ENCODE results near the gene MAD2L1.
A peak's percentile ranks its signal among the peaks of the same experiment; 100 is the strongest.
"Not testable (repeated sequence)": the region's sequence is repeated elsewhere in the genome, so short reads cannot be mapped to it uniquely, and the experiment has no call there.

Gene MAD2L1

GRCh38 chr4:120066517-120067340 is at the start of gene MAD2L1:
Gene MAD2L1 (minus strand): TSS chr4:120066848. CDS start chr4:120066734, 114 bp downstream.
- DNase-seq = peak; percentile 99

DNA sequence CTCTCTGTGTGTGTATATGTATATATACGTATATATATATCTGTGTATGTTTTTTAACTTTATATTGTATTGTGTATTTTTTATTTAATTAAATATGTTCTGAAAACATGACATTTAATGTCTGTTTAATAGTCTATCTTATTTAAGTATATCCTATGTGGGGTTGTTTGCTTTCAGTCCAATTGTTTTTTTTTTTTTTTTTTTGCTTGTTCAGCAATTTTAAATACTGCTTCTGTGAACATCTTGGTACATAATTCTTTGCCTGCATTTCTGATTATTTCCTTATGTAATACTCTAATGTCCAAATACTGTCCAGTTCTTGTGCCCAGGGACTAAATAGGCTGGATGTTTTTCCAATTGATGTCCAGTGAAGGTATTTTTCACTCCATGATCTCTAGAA is 45.1 kb upstream of the MAD2L1 start:
- no peak for DNase-seq

DNA sequence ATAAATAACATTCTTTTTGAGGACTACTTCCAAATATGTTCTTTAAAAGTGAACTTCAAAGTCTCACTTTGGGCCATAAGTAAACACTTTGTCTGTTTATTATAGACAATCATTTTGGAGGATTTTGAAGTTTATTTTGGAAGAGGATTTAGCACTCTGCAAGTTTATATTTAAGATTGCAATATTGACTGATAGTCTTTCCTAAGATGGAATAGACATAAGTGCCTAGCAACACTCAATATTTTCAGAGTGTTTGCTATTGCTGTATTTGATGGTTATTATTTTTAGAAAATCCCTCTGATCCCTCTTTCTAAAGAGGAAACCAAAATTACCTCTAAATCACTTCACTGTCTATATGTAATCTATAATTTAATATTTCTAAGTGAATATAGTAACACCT is 42.8 kb upstream of the MAD2L1 start:
- DNase-seq = no peak

- DNase-seq = no peak
Observed at GRCh38 chr4:120105472-120105871, 38.8 kb upstream of the MAD2L1 start.

- DNase-seq = no peak
Observed at GRCh38 chr4:120096508-120097297, 30.1 kb upstream of the MAD2L1 start.

GRCh38 chr4:120088507-120088906 is 21.9 kb upstream of the MAD2L1 start:
- DNase-seq = no peak

GRCh38 chr4:120088066-120088465 is 21.4 kb upstream of the MAD2L1 start:
- DNase-seq = not testable (repeated sequence)

GRCh38 chr4:120085705-120086104 is 19.1 kb upstream of the MAD2L1 start:
- DNase-seq = no peak

DNA sequence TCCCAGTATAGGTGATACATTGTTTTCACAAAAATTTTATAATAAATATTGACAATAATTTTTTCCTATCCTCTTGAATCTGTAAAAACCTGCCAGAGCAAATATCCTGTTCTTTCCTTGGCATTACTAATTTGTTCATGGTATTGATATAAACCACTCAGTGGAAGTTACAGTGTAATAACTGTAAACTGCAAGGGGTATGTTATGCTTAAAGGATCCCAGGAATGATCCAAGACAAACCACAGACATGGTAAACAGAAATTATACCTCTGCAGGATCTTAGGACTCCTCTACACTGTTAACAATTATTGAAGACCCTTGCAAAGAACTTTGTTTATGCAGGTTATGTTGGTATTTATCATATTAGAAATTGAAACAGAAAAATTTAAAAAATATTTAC is 17.7 kb upstream of the MAD2L1 start:
- DNase-seq = no peak

DNA sequence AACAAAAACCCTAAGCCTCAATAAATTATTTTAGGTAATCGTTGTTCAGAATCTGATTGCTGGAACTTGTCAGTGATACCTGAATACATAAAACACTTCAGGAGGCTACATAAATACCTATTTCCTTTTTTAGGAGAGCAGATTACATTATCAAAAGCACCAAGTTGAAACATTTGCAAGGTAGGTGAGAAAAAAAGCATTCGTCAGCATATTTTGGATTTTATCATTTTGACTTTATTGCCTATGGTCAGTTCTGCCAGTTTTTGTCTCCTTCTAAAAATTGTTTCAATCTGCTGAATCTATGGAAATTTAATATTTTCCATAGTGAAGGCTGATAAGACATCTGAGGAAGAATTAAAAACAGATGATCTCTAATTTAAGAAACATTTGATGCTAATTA is 16.5 kb upstream of the MAD2L1 start:
- no peak for DNase-seq

- no peak for DNase-seq
Observed at GRCh38 chr4:120082251-120082650, 15.6 kb upstream of the MAD2L1 start.

DNA sequence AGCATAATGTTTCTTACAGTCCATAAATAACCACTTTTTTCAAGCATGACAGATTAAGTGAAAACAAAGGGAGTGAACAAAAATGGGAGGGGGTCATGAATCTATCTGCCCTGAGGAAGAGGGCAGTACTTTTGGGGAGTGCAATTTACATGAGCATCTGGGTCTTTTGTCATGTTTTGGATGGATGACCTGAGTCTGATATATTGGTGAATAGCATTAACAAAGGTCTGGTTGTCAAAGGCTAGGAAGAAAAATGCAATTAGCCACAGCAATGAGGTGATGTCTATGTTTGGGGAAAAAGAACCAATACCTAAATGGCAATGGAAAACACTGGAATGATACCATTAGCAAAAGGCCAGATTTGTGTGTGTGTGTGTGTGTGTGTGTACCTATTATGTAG is 15.1 kb upstream of the MAD2L1 start:
- DNase-seq = no peak

GRCh38 chr4:120080533-120080932 is 13.9 kb upstream of the MAD2L1 start:
- DNase-seq = no peak

- no peak for DNase-seq
Observed at GRCh38 chr4:120079839-120080520, 13.3 kb upstream of the MAD2L1 start.

GRCh38 chr4:120078216-120078615 is 11.6 kb upstream of the MAD2L1 start:
- DNase-seq = no peak

GRCh38 chr4:120071192-120071795 is 4.6 kb upstream of the MAD2L1 start:
- peak; percentile 39 to 72 for DNase-seq

GRCh38 chr4:120070196-120070595 is 3.5 kb upstream of the MAD2L1 start:
- DNase-seq = no peak

DNA sequence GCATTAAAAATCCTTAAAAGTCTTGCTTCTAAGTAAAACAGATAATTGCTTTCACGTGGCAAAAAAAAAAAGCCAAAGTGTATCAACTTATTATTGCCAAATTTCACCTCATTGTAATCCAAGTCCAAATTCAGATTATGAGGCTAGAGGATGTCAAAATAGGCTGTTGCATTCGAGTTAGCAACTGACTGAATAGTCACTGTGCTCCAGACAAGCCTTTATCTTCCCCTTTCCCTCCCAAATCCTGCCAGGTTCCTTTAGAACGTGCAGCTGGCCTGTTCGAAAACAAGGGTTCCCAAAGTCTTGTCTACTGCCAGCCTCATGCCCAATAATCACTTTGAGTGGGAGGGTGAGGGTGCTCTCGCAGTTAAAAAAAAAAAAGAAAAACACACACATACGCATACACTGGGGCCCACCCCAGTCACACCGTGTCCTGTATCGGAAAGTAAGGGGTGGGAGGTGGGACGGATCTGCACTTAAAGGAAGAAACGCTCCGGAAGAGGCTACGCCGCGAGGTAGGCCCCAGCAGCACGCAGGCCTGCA is 603 bp downstream of the MAD2L1 start:
- DNase-seq = peak in 1 of 2 donors; percentile 51

DNA sequence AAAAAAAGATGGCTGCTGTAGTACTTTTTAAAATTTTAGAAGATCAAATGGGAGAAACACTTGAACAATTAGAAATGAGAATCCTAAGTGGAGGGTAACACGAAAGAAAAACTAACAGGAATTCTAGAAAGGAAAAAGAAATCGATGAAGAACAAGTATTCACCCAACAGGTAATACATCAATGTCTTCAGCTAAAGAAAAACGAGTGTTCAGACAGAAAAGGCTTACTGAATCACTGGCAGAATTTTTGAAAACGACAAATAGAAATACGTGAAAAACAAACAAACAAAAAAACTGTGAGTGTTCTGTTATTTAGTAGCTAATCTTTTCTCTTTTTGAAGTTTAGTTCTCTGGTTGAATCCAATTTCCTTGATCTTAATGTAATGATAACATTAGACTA is 1.8 kb downstream of the MAD2L1 start:
- no peak for DNase-seq

DNA sequence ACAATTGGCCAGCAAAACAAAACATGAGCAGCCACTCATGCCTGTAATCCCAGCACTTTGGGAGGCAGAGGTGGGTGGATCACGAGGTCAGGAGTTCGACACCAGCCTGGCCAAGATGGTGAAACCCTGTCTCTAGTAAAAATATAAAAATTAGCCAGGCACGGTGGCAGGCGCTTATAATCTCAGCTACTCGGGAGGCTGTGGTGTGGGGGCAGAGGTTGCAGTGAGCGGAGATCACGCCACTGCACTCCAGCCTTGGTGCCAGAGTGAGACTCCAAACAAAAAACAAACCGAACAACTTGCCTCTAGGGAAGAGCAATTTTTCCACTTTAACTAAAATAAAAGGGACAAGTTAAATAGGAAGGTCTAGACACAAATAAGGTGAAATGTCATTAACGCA is 2.9 kb downstream of the MAD2L1 start:
- DNase-seq = not testable (repeated sequence)

DNA sequence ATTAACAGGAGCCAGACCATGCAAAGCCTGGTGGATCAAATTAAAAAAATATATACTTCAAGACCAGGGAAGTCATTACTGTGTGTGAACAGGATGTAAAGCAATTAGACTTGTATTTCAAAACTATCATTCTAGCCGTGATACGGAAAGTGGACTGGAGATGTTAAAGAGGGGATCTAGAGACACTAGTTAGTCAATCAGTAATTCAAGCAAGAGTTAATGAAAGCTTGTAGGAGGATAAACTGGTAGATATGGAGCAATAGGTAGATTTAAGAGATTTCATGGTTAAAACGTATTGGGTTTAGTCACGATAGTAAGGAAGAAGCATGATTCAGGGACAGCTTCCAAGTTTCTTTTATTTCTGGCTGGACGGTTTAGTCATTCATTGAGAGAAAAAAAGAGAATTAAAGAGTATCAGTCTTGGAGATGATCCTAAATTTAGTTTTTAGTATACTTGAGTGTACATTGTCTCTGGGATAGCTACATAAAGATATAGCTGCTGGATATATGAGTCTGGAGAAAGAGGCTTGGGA is 3.9 kb downstream of the MAD2L1 start:
- DNase-seq = no peak

DNA sequence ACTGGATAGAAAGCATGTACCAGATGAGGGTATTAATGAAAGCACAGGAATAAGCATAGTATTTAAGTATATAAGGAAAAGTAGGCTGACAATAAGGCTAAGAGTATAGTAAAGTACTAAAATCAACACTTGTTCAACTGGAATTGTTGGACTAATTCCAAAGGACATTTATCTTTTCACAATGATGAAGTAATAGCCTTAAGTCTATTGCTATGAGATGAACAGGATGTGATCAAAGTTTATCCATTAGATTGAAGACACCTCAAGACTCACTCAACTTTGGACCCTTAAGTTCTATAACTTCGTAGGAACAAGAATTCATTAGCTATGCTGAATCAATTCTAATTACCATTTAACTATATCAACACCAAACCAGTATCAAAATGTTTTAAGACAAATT is 7.6 kb downstream of the MAD2L1 start:
- no peak for DNase-seq

DNA sequence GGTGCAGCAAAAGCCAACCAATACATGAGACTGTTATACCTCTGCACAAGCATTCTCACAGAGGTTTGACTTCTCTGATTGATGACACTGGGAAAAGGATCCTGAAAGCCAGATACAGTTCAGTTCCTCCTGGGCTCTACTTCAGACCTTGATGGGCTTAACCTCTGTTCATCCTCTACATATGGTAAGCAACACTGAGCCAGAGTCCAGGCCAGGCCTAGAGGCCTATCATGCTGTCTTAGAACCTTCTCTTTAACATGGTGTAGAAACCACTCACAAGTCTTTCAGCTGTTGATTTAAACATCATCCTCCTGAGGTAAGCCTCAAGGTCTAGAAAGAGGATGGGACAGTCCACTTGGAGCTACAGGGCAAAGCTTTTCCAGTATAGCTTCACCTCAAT is 9.2 kb downstream of the MAD2L1 start:
- DNase-seq = no peak
